Neural cell (in vitro differentiated cells): ENCODE data around the gene WNT16.

Source experiments
- EZH2 ChIP-seq: fragments of 200-600, 300-800 bp; shearing (Covaris generic), sonication (generic); IDR thresholded peaks from 2 replicates; pipeline ENCODE4 v1.6.1; 2014; ENCODE audit warnings: antibody characterized with exemption, low read length, borderline replicate concordance, mild to moderate bottlenecking; ENCODE audit not compliant: insufficient read depth, poor library complexity, severe bottlenecking
- POLR2AphosphoS5 ChIP-seq: IDR thresholded peaks from 2 replicates; pipeline ENCODE4 v1.6.1; 2012
- RAD21 ChIP-seq: fragments of 450-650 bp; conservative IDR thresholded peaks from 2 replicates; pipeline ENCODE4 v1.6.1; 2014; ENCODE audit warnings: antibody characterized with exemption, mild to moderate bottlenecking, moderate library complexity
- SMC3 ChIP-seq: fragments of 450-650 bp; conservative IDR thresholded peaks from 2 replicates; pipeline ENCODE4 v1.6.1; 2014; ENCODE audit warnings: antibody characterized with exemption, mild to moderate bottlenecking, moderate library complexity; ENCODE audit not compliant: poor library complexity
- TF ChIP-seq, protein P1 (sequence below): fragments of 450-650 bp; IDR thresholded peaks from 2 replicates; pipeline ENCODE4 v1.5.1; 2014; ENCODE audit warnings: antibody characterized with exemption, mild to moderate bottlenecking, moderate library complexity; ENCODE audit not compliant: poor library complexity, severe bottlenecking
- TF ChIP-seq, protein P2 (sequence below): IDR thresholded peaks from 2 replicates; pipeline ENCODE4 v1.6.1; 2012; ENCODE audit warnings: borderline replicate concordance

DNA sequence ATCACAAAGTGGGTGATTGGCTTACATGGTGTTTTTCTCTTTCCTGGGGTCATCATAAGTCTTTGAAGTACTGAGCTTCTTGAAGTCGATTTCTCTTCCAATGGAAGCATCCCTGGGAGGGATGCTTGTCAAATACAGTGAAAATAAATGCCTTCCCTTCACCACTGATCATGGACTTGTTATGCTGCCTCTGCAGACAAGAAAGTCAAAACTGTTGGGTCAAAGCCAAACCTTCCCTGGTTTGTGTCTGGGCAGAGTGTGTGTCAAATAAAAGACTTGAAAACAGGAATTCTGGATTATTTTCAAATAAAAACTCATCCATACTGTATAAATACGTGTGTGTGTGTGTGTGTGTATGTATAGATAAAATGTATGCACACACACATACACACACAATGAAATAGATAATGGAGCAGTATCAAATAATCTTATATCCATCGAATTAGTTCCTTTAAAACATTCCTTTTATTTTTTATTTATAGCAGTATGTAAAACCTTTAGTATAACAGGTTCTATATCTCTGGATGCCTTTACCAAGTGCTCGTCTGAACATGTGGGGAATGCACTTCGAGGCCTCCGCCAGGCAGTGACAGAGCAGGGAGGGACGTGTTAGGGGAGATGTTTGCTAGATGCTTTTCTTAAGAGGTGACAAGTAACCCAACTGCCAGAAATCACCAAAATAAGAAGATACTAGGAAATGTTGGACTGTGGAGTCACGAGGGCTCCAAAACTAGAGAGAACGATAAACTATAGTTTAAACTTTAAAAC lies 27.2 kb upstream of the WNT16 start:
- TF ChIP-seq POLR2AphosphoS5 = no peak
- TF ChIP-seq RAD21 = no peak
- TF ChIP-seq SMC3 = no peak
- TF ChIP-seq, protein P1, sequence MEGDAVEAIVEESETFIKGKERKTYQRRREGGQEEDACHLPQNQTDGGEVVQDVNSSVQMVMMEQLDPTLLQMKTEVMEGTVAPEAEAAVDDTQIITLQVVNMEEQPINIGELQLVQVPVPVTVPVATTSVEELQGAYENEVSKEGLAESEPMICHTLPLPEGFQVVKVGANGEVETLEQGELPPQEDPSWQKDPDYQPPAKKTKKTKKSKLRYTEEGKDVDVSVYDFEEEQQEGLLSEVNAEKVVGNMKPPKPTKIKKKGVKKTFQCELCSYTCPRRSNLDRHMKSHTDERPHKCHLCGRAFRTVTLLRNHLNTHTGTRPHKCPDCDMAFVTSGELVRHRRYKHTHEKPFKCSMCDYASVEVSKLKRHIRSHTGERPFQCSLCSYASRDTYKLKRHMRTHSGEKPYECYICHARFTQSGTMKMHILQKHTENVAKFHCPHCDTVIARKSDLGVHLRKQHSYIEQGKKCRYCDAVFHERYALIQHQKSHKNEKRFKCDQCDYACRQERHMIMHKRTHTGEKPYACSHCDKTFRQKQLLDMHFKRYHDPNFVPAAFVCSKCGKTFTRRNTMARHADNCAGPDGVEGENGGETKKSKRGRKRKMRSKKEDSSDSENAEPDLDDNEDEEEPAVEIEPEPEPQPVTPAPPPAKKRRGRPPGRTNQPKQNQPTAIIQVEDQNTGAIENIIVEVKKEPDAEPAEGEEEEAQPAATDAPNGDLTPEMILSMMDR = no peak
- TF ChIP-seq, protein P2, sequence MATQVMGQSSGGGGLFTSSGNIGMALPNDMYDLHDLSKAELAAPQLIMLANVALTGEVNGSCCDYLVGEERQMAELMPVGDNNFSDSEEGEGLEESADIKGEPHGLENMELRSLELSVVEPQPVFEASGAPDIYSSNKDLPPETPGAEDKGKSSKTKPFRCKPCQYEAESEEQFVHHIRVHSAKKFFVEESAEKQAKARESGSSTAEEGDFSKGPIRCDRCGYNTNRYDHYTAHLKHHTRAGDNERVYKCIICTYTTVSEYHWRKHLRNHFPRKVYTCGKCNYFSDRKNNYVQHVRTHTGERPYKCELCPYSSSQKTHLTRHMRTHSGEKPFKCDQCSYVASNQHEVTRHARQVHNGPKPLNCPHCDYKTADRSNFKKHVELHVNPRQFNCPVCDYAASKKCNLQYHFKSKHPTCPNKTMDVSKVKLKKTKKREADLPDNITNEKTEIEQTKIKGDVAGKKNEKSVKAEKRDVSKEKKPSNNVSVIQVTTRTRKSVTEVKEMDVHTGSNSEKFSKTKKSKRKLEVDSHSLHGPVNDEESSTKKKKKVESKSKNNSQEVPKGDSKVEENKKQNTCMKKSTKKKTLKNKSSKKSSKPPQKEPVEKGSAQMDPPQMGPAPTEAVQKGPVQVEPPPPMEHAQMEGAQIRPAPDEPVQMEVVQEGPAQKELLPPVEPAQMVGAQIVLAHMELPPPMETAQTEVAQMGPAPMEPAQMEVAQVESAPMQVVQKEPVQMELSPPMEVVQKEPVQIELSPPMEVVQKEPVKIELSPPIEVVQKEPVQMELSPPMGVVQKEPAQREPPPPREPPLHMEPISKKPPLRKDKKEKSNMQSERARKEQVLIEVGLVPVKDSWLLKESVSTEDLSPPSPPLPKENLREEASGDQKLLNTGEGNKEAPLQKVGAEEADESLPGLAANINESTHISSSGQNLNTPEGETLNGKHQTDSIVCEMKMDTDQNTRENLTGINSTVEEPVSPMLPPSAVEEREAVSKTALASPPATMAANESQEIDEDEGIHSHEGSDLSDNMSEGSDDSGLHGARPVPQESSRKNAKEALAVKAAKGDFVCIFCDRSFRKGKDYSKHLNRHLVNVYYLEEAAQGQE = no peak
- no peak for TF ChIP-seq EZH2
